IPS DF 19.7 (cell line): ENCODE data around the gene HLA-DOB.

ENCODE experiments used
- DNase-seq: peaks from one replicate; pipeline ENCODE4 v3.0.0-alpha.2; 2013; ENCODE audit warnings: low read depth, low spot score

HLA-DOB gene

GRCh38 chr6:32816746-32817204 is at the start of gene HLA-DOB:
Gene HLA-DOB (minus strand): TSS chr6:32817002. CDS start chr6:32816951, 51 bp downstream.
- DNase-seq: no peak

GRCh38 chr6:32865724-32866443 is 49.1 kb upstream of the HLA-DOB start:
- no peak for DNase-seq

- DNase-seq: no peak
These were observed 45.9 kb upstream of the HLA-DOB start for GRCh38 chr6:32862725-32863124.

- DNase-seq: no peak
These were observed 43.9 kb upstream of the HLA-DOB start for GRCh38 chr6:32860674-32861073.

DNA sequence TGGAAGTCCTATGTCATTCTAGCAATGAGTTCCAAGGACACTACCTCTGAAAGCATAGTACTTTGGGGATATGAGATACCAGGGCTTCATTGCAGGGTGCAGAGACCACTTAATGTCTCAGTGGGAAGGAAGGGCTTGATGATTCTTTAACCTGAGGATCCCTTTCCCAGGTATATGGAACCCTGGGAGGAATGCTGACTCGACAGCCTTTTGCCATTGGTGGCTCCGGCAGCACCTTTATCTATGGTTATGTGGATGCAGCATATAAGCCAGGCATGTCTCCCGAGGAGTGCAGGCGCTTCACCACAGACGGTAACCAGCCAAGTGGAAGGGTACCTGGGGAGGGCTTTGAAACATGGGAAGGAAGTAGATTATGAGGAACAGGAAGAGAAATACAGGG is 41.4 kb upstream of the HLA-DOB start:
- DNase-seq: no peak

DNA sequence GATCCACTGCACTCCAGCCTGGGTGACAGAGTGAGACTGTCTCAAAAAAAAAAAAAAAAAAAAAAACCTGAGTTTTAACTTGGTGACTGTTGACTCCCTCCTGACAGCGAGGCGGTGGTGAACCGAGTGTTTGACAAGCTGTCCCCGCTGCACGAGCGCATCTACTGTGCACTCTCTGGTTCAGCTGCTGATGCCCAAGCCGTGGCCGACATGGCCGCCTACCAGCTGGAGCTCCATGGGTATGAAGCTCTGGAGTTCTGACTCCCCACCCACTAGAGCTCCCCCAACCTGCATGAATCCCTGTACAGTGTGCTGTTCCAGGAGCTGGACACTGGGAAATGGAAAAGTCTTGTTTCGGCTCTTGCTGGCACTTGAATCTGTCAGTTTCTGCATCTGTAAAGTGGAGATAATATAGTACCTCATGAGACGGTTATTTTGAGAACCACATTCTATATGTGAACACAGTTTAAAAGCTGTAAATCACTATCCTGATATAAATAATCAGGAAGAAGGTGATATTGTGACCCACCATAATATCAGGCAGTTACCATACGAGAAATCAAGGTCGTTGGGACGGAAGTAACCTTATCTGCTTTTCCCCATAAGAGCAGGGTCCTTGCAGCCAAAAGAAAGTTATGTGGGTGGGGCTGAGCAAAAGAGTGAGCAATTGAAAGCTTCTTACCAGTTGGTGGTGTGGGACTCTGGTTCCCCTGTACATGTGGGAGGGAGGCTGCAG is 40.5 kb upstream of the HLA-DOB start:
- no peak for DNase-seq

DNA sequence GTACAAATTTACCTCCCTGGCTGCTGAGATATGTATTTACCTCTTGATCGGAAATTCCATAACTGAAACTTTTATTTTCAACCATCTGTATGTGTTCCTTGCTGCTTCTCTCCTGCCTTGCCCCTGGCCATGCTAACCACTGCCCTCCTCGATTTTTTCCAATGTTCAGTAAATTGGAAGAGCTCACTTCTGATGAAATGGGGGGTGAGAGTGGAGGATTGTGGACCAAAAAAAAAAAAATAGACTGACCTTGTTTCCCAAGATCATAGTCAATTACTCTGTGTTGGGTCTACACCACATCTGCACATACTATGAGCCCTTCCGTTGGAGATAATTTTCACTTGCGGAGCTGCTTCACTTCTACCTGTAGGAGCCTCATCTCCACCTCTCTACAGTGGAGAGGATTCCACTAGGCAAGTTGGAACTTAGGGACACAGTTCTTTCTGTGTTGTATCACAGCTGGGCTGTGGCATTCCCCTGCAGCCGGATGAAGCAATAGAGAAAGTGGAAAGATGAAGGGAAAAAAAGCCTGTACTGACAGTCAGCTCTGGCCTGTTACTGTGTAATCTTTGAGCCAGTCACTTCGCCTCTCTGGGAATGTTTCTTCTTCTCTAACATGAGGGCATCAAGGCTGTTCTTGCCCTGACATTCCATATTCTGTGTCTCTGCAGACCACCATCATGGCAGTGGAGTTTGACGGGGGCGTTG is 38.8 kb upstream of the HLA-DOB start:
- no peak for DNase-seq

- DNase-seq: no peak
These were observed 37.8 kb upstream of the HLA-DOB start for GRCh38 chr6:32854376-32855178.

GRCh38 chr6:32853541-32854375 is 37.0 kb upstream of the HLA-DOB start, which contains the start of the genes PSMB9 and TAP1:
Gene PSMB9 (plus strand): TSS chr6:32854192. CDS start chr6:32854230, 38 bp downstream.
Gene TAP1 (minus strand): TSS chr6:32853704. CDS start chr6:32853636, 68 bp downstream.
- DNase-seq: no peak

GRCh38 chr6:32852844-32853540 is 36.2 kb upstream of the HLA-DOB start:
- DNase-seq: no peak

DNA sequence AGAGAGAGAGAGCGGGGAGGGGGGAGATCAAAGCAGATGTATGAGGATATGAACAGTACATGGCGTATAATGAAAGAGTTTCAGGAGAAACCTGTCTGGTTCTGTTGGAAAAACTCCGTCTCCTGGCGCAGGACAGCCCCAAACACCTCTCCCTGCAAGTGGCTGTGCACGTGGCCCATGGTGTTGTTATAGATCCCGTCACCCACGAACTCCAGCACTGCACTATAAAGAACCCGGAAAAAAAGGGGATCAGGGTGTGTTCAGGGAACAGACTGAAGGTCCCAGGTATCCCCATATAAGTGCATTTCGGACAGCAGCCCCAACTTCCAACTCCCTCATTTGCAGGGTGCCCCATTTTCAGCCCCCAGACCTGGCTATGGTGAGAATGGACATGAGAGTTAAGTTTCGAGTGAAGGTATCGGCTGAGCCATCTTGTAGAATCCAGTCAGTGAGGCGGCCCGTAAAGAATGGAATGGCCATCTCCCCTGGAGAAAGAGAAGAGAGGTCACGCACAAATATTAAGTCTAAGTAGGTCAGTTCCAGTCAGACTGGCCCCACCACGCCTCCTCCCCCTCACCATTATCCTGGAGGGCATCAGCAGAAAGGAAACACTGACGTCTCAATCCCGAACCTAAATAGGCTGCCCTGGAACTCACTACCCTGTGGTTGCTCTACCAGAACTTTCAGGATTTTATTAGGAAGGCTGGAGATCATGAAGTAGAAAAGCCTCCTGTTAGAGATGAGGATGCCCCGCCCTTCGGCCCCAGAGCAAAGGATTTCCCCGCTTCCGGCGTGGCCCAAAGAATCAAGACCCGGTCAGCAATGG is 35.4 kb upstream of the HLA-DOB start:
- no peak for DNase-seq

DNA sequence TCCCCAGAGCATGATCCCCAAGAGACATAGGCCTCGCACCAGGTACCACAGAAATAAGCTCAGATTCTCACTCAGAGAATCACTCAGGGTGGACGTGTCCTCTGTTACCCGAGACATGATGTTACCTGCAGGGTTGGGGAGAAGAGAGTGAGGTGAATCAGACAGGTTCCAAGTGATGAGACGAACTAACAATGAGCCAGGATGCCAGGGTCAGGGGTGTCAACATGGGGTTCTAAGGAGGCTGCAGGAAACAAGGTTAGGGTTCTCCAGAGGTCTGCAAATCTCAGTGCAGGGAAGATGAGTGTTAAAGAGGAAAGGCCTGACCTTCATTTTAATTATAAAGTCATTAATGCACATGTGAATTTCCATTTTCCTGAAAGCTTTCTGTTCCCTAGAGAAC is 34.2 kb upstream of the HLA-DOB start:
- no peak for DNase-seq

- DNase-seq: no peak
These were observed 32.3 kb upstream of the HLA-DOB start for GRCh38 chr6:32849126-32849525.

- DNase-seq: no peak
These were observed 31.0 kb upstream of the HLA-DOB start for GRCh38 chr6:32847795-32848194.

GRCh38 chr6:32847004-32847403 is 30.2 kb upstream of the HLA-DOB start:
- DNase-seq: no peak

GRCh38 chr6:32845384-32845884 is 28.6 kb upstream of the HLA-DOB start:
- DNase-seq: no peak

DNA sequence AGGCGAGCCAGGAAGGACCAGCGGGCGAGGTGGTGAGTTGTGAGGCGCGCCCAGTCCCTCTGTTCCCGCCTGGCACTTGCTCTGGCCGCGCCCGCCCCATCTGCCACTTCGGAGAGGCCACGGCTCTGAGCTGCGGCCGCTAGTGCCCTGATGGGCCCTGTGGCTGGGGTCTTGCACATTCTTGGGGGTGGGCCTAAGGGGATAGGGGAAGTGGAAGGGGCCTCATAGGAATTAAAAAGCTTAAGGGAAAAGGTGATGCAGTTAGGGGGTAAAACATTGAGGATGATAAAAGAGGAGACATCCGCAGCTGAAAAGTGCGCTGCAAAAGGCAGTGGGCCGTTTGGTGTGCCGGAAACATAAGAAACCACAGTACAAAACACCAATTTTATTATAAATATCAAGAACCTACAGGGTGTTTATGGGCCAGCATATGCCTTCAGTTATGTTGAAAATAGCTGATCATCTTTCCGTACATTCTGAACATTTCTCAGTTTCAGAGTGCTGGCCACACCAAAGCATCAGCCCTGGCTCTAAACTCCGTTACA is 28.1 kb upstream of the HLA-DOB start:
- no peak for DNase-seq
